Mesendoderm (in vitro differentiated cells): ENCODE measurements around the gene SLIT3.

Experiments
- DNase-seq: peaks from one replicate; pipeline ENCODE4 v3.0.0; 2013
- H2AK5ac ChIP-seq: 2 replicates; pipeline ENCODE4 v1.6.1; 2013; ENCODE audit warnings: low read length, inconsistent platforms
- H2BK120ac ChIP-seq: 2 replicates; pipeline ENCODE4 v1.6.1; 2013; ENCODE audit warnings: low read depth, mild to moderate bottlenecking, low read length, moderate library complexity, mixed read lengths
- H2BK15ac ChIP-seq: replicated peaks from 2 replicates; pipeline ENCODE4 v1.6.1; 2013; ENCODE audit warnings: low read depth, mild to moderate bottlenecking, moderate library complexity
- H2BK5ac ChIP-seq: 2 replicates; pipeline ENCODE4 v1.6.1; 2013; ENCODE audit warnings: low read length, inconsistent platforms
- H3K18ac ChIP-seq: 2 replicates; pipeline ENCODE4 v1.6.1; 2013; ENCODE audit warnings: mild to moderate bottlenecking, low read length, mixed read lengths
- H3K23ac ChIP-seq: one replicate; pipeline ENCODE4 v1.6.1; 2013; ENCODE audit warnings: low read length
- H3K27ac ChIP-seq: 2 replicates; pipeline ENCODE4 v1.5.1; 2013; ENCODE audit warnings: low read depth, mild to moderate bottlenecking, inconsistent platforms, low read length, moderate library complexity
- H3K27me3 ChIP-seq: 2 replicates; pipeline ENCODE4 v1.6.1; 2013; ENCODE audit warnings: low read length, control low read depth, mild to moderate bottlenecking, inconsistent platforms; ENCODE audit not compliant: insufficient read depth, poor library complexity
- H3K36me3 ChIP-seq: 2 replicates; pipeline ENCODE4 v1.6.1; 2013; ENCODE audit warnings: low read length, inconsistent platforms; ENCODE audit not compliant: control insufficient read depth, insufficient read depth
- H3K4ac ChIP-seq: one replicate; pipeline ENCODE4 v1.6.1; 2013; ENCODE audit warnings: low read depth, mild to moderate bottlenecking, low read length, moderate library complexity
- H3K4me1 ChIP-seq: 2 replicates; pipeline ENCODE4 v1.6.1; 2013; ENCODE audit warnings: low read depth, low read length, inconsistent platforms; ENCODE audit not compliant: control insufficient read depth
- H3K4me2 ChIP-seq: 2 replicates; pipeline ENCODE4 v1.6.1; 2013; ENCODE audit warnings: low read length
- H3K4me3 ChIP-seq: 2 replicates; pipeline ENCODE4 v1.5.1; 2013; ENCODE audit warnings: mild to moderate bottlenecking, low read length
- H3K56ac ChIP-seq: one replicate; pipeline ENCODE4 v1.6.1; 2013; ENCODE audit warnings: low read length
- H3K79me1 ChIP-seq: 2 replicates; pipeline ENCODE4 v1.6.1; 2013; ENCODE audit warnings: low read length, inconsistent platforms
- H3K79me2 ChIP-seq: 2 replicates; pipeline ENCODE4 v1.6.1; 2013; ENCODE audit warnings: mild to moderate bottlenecking, low read length; ENCODE audit not compliant: control insufficient read depth, insufficient read depth
- H3K9ac ChIP-seq: 2 replicates; pipeline ENCODE4 v1.6.1; 2013; ENCODE audit warnings: low read length, inconsistent platforms
- H4K5ac ChIP-seq: one replicate; pipeline ENCODE4 v1.6.1; 2013; ENCODE audit warnings: low read length
- H4K8ac ChIP-seq: one replicate; pipeline ENCODE4 v1.6.1; 2013; ENCODE audit warnings: low read depth, mild to moderate bottlenecking, control low read depth, low read length, moderate library complexity
- WGBS: extraction: QIAGEN DNeasy Blood & Tissue Kit; methylation state at CpG from one replicate; pipeline ENCODE4 v1.1.7; 2013; ENCODE audit warnings: low lambda C conversion rate, missing lambda C conversion rate; ENCODE audit not compliant: insufficient coverage; ENCODE audit errors: extremely low coverage; 5-methylcytosine and 5-hydroxymethylcytosine counted together

Gene SLIT3

GRCh38 chr5:169260896-169261569 lies 39.9 kb downstream of the SLIT3 start:
- no peak overlapping the region for H3K23ac ChIP-seq
- no peaks in the 10 kb centered on the region for H3K79me2 ChIP-seq
- no peaks in the 10 kb centered on the region for H3K27me3 ChIP-seq
- H2BK5ac ChIP-seq: no peak overlapping the region
- H3K4me3 ChIP-seq: no peak overlapping the region
- H3K9ac ChIP-seq: no peak overlapping the region
- H4K8ac ChIP-seq: no peak overlapping the region
- no peak overlapping the region for H2AK5ac ChIP-seq
- H3K4ac ChIP-seq: no peak overlapping the region
- no peak overlapping the region for H3K18ac ChIP-seq
- H3K27ac ChIP-seq: no peak overlapping the region
- no peaks in the 10 kb centered on the region for H3K4me1 ChIP-seq
- H2BK120ac ChIP-seq: no peak overlapping the region
- no peak overlapping the region for H4K5ac ChIP-seq
- no peaks in the 10 kb centered on the region for H3K36me3 ChIP-seq
- no peaks in the 10 kb centered on the region for H3K79me1 ChIP-seq
- no peak for DNase-seq
- H2BK15ac ChIP-seq: no peak overlapping the region
- WGBS: no CpG with 5 or more reads among the region's 3 CpGs
- H3K56ac ChIP-seq: no peak overlapping the region
- H3K4me2 ChIP-seq: no peak overlapping the region

DNA sequence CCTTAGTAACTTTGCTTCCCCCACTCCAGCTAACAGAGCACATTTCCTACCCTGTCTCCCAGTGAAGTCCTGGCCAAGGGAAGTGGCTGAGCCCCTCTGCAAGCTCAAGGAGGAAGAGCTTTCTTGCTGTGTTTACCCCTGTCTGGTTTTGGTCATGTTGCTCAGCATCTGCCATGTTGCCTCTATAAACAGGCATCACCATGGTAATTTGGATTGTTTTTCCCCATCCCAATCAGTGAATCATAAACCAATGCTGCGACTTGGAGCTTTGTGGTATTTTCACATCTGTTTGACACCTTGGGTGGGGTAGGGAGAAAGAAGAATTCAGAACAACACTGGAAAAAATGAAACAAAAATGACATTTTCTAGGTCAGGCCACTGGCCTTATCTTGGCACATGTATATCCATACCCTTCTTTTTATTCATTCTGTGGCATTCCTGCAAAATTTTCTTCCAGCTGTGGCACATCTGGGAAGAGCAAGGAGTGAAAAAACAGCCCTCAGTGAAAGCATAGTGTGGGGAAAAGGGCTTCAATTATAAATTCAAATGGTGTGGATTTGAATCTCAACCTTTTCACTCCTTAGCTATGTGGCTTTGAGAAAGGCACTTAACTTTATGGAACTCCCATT lies 42.5 kb downstream of the SLIT3 start:
- no peaks in the 10 kb centered on the region for H3K4me1 ChIP-seq
- H3K27ac ChIP-seq: no peak overlapping the region
- H3K4ac ChIP-seq: no peak overlapping the region
- H2BK5ac ChIP-seq: no peak overlapping the region
- no peak overlapping the region for H3K23ac ChIP-seq
- H4K8ac ChIP-seq: no peak overlapping the region
- H4K5ac ChIP-seq: no peak overlapping the region
- no peak overlapping the region for H3K9ac ChIP-seq
- no peaks in the 10 kb centered on the region for H3K79me1 ChIP-seq
- no CpG with 5 or more reads among the region's 1 CpG for WGBS
- H3K56ac ChIP-seq: no peak overlapping the region
- no peaks in the 10 kb centered on the region for H3K36me3 ChIP-seq
- no peak overlapping the region for H2AK5ac ChIP-seq
- no peak overlapping the region for H3K18ac ChIP-seq
- no peak overlapping the region for H2BK120ac ChIP-seq
- H3K4me3 ChIP-seq: no peak overlapping the region
- no peak for DNase-seq
- no peaks in the 10 kb centered on the region for H3K27me3 ChIP-seq
- H3K4me2 ChIP-seq: no peak overlapping the region
- no peak overlapping the region for H2BK15ac ChIP-seq
- H3K79me2 ChIP-seq: no peaks in the 10 kb centered on the region

DNA sequence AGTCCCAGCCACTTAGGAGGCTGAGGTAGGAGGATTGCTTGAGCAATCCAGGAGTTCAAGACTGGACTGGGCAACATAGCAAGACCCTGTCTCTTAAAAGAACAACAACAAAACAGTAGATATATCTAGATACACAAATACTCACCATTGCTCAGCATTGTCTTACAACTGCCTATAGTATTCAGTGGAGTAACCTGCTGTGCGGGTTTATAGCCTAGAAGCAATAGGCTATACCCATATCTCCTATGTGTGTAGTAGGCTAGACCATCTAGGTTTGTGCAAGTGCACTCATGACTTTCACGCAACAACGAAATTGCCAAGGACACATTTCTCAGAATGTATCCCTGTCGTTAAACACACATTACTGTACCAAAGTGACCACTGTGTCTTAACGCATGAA lies 44.7 kb downstream of the SLIT3 start:
- no peak overlapping the region for H3K9ac ChIP-seq
- H4K8ac ChIP-seq: no peak overlapping the region
- no peaks in the 10 kb centered on the region for H3K36me3 ChIP-seq
- H3K56ac ChIP-seq: no peak overlapping the region
- H3K27ac ChIP-seq: no peak overlapping the region
- no peak for DNase-seq
- no peak overlapping the region for H3K4me2 ChIP-seq
- H3K79me1 ChIP-seq: no peaks in the 10 kb centered on the region
- H2BK15ac ChIP-seq: no peak overlapping the region
- no CpG with 5 or more reads among the region's 5 CpGs for WGBS
- no peak overlapping the region for H3K4ac ChIP-seq
- H3K18ac ChIP-seq: no peak overlapping the region
- H3K4me1 ChIP-seq: no peaks in the 10 kb centered on the region
- no peaks in the 10 kb centered on the region for H3K79me2 ChIP-seq
- no peak overlapping the region for H2BK120ac ChIP-seq
- no peak overlapping the region for H3K23ac ChIP-seq
- H3K27me3 ChIP-seq: no peaks in the 10 kb centered on the region
- no peak overlapping the region for H2BK5ac ChIP-seq
- no peak overlapping the region for H4K5ac ChIP-seq
- no peak overlapping the region for H3K4me3 ChIP-seq
- H2AK5ac ChIP-seq: no peak overlapping the region

DNA sequence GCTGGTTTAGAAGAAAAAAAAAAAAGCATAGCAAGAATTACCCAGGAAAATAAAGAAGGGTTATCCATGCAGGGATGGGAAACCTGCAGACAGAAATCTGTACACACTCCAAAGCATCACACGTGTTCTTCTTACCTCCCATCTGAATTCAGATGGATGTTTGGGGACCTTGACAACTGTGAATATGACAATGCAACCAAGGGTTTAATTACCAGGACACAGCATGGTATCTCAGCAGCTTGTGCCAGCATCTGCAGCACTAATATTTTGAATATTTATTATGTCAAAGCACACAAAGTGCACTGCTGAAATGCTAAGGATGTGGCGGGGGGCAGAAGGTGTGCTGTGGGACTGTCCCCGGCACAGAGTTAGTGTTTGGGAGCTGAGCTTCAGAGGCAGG lies 47.9 kb downstream of the SLIT3 start:
- H2BK120ac ChIP-seq: no peak overlapping the region
- H3K27ac ChIP-seq: no peak overlapping the region
- no CpG with 5 or more reads among the region's 3 CpGs for WGBS
- H2BK5ac ChIP-seq: no peak overlapping the region
- H3K36me3 ChIP-seq: no peaks in the 10 kb centered on the region
- no peak overlapping the region for H3K9ac ChIP-seq
- H3K79me2 ChIP-seq: no peaks in the 10 kb centered on the region
- no peak for DNase-seq
- H3K56ac ChIP-seq: no peak overlapping the region
- H3K4me3 ChIP-seq: no peak overlapping the region
- no peaks in the 10 kb centered on the region for H3K27me3 ChIP-seq
- H3K4me1 ChIP-seq: no peaks in the 10 kb centered on the region
- no peak overlapping the region for H3K18ac ChIP-seq
- no peak overlapping the region for H3K4ac ChIP-seq
- no peak overlapping the region for H3K4me2 ChIP-seq
- H3K79me1 ChIP-seq: no peaks in the 10 kb centered on the region
- no peak overlapping the region for H4K5ac ChIP-seq
- no peak overlapping the region for H3K23ac ChIP-seq
- no peak overlapping the region for H2AK5ac ChIP-seq
- H4K8ac ChIP-seq: no peak overlapping the region
- H2BK15ac ChIP-seq: no peak overlapping the region

DNA sequence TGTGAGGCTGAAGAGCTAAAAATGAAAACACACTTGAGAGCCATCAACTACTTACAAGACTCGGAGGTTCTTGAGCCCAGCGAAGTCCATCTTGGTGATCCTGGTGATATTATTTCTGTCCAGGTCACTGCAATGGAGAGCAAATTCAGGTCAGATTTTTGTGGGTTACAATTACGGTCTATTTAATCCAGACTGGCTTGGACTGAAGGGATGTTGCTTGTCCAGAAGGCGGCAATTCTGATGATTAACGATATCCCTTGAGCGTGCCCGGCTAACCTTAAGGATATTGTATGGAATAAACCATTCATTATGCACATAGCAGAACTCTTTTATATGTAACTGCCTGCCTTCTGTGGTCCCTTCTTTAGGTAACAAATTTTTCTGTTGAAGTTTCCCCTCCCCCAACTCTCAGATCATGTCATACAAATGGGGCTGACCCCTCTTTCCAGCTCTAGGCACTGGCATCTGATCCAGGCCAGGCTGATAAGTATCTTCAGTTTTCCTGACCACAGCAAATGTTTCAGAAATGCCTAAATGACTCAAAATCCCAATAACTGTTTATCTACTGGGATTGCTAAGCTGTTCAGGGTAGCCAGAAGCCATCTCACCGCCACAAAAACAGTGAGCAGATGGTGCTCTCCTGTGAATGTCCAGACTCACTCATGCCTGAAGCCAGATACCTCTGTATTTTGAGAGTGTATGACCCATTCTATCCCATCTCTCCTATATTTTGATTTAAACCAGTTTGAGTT lies 49.4 kb downstream of the SLIT3 start:
- no peaks in the 10 kb centered on the region for H3K79me2 ChIP-seq
- H3K4me1 ChIP-seq: no peaks in the 10 kb centered on the region
- no peak overlapping the region for H2BK120ac ChIP-seq
- H2AK5ac ChIP-seq: no peak overlapping the region
- H3K79me1 ChIP-seq: no peaks in the 10 kb centered on the region
- H3K36me3 ChIP-seq: no peaks in the 10 kb centered on the region
- H3K9ac ChIP-seq: no peak overlapping the region
- H2BK15ac ChIP-seq: no peak overlapping the region
- no peaks in the 10 kb centered on the region for H3K27me3 ChIP-seq
- no CpG with 5 or more reads among the region's 8 CpGs for WGBS
- no peak overlapping the region for H3K4me3 ChIP-seq
- H3K23ac ChIP-seq: no peak overlapping the region
- no peak overlapping the region for H3K18ac ChIP-seq
- no peak overlapping the region for H4K5ac ChIP-seq
- DNase-seq: no peak
- no peak overlapping the region for H3K4me2 ChIP-seq
- H3K27ac ChIP-seq: no peak overlapping the region
- H3K4ac ChIP-seq: no peak overlapping the region
- H2BK5ac ChIP-seq: no peak overlapping the region
- no peak overlapping the region for H4K8ac ChIP-seq
- no peak overlapping the region for H3K56ac ChIP-seq
